Epithelial cell of umbilical artery (primary cell): ENCODE data around the gene CREB3L1. TPM values are rescaled to one million over a fixed set of nuclear protein-coding genes. Genes with fewer than 3 reads are reported as not detected.

Experiments used
- total RNA-seq: library from RNA; depleted of rRNA; stranded (reverse); fragments of >200 nt; gene quantifications from 2 replicates; pipeline ENCODE4 v1.2.3, GENCODE V29; 2014

CREB3L1 gene, protein sequence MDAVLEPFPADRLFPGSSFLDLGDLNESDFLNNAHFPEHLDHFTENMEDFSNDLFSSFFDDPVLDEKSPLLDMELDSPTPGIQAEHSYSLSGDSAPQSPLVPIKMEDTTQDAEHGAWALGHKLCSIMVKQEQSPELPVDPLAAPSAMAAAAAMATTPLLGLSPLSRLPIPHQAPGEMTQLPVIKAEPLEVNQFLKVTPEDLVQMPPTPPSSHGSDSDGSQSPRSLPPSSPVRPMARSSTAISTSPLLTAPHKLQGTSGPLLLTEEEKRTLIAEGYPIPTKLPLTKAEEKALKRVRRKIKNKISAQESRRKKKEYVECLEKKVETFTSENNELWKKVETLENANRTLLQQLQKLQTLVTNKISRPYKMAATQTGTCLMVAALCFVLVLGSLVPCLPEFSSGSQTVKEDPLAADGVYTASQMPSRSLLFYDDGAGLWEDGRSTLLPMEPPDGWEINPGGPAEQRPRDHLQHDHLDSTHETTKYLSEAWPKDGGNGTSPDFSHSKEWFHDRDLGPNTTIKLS
- total RNA-seq, result 0.32 and 1.2 TPM in 2 replicates

DNA sequence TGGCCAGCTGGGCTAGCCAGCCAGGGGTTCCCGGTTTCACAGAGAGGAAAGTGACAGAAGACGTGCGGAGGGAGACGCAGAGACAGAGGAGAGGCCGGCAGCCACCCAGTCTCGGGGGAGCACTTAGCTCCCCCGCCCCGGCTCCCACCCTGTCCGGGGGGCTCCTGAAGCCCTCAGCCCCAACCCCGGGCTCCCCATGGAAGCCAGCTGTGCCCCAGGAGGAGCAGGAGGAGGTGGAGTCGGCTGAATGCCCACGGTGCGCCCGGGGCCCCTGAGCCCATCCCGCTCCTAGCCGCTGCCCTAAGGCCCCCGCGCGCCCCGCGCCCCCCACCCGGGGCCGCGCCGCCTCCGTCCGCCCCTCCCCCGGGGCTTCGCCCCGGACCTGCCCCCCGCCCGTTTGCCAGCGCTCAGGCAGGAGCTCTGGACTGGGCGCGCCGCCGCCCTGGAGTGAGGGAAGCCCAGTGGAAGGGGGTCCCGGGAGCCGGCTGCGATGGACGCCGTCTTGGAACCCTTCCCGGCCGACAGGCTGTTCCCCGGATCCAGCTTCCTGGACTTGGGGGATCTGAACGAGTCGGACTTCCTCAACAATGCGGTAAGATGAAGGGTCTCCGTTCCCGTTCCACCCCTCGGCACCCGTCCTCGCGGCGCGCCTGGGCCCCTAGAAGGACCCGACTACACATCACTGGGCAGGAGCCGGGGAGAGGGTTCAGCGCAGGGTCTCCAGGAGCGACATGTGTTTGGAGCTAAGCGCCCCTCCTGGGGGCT lies at the start of gene CREB3L1:
CREB3L1 (plus strand) TSS at position 41 of the 765 bp plus-strand sequence; CDS start at position 491, 450 bp downstream.

DNA sequence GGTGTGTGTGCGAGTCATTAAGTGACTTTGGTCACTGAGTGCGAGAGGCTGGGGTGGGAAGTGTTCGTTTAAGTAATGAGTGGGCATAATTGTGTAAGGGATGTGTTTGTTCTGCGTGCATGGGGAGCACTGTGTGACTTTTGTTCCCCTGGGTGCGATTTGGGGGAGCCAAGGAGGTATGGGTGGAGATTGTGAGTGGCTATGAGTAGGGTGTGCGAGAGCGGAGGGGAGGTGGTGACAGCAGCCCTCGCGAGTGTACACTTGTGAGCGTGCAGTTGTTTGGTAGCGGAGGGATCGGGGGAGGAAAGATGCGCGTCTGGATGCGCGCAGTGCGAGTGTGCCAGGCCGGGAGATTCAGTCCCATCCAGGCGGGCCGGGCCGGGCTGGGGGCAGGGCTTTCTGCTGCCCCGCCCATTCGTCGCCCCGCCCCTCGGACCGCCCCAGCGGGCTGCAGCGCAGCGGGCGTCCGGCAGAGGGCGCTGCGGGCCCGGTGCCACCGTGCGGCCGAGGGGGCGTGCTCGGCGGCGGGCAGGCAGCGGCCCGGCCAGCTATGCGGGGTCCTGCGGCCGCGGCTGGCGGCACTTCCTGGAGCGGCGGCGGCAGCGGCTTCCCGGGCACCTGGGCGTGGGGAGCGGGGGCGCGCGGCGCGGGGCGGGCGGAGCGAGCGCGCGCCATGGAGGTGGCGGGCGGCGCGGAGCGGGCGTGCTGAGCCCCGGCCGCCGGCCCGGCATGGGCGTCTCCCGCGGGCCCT lies 69.6 kb downstream of the CREB3L1 start, which contains the start of gene DGKZ:
DGKZ (plus strand) TSS at position 578 of the 751 bp plus-strand sequence. CDS start 197 bp downstream, outside the sequence.

Other genes with a start within 250 kb of the CREB3L1 start
- gene PHF21A, start 156.2 kb upstream of the CREB3L1 start, total RNA-seq, result 4.2 and 7.4 TPM in 2 replicates
- 48.1 and 57.8 TPM in 2 replicates for gene DGKZ, start 69.8 kb downstream of the CREB3L1 start, total RNA-seq
- gene MDK, start 104.0 kb downstream of the CREB3L1 start, total RNA-seq, result 78.1 and 82.5 TPM in 2 replicates
- under 0.01 and 0.30 TPM in 2 replicates for gene CHRM4, start 114.1 kb downstream of the CREB3L1 start, total RNA-seq